HG02943 (cell line): Measurements from ENCODE around the gene CCNH.

ENCODE experiments used
- ATAC-seq: cut with Tn5 transposase; IDR thresholded peaks from one replicate; pipeline ENCODE4 v1.9.1; 2021; ENCODE audit warnings: mild to moderate bottlenecking, low read depth, moderate library complexity; ENCODE audit not compliant: unreplicated experiment

The CCNH gene

DNA sequence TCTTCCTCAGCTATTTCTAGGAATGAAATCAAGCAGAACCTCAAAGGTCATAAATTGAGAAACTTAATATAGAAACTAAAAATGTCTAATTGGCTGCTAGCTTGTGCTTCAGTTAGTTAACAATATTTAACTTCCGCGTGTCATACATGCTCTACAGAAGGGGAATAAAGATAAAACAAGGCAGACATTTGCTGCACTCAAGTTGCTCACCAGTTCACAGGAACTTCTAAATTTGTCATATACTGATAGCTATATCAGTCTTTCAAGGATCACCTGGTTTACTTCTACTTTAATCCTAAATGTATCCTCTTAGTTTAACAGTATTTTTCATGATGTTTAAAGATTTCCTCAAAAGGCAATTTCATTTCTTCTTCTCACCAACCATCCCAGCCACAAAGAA is 8.4 kb downstream of the CCNH start:
- ATAC-seq: no peak

DNA sequence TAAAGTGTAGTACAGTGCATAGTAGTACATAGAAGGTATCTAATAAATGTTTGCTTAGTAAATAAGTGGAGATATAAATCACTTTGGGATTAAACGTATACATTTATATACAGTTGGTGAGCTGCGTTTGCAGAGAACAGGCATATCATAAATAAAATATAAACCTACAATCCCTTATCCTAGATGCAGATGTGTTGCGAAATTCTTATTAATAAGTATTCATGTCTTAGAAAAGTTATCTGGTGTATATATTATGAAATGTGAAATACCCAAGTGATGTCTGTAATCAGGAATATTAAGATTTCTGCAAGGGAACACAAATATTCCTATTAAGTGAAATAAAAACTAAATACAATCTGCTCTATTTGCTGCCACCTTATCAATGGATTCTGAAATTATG is 8.8 kb downstream of the CCNH start:
- no peak for ATAC-seq

DNA sequence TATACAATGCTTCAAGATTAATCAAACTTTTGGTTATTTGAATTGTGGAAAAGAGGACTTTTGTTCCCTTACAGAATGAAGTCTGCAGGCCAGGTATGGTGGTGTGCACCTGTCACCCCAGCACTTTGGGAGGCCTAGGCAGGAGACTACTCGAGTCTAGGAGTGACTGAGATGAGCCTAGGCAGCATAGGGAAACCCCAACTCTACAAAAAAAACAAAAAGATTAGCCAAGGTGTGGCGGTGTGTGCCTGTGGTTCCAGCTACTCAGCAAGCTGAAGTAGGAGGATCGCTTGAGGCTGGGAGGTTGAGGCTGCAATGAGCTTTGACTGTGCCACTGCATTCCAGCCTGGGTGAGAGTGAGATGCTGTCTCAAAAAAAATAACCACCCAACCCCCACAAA is 9.3 kb downstream of the CCNH start:
- ATAC-seq: no peak

DNA sequence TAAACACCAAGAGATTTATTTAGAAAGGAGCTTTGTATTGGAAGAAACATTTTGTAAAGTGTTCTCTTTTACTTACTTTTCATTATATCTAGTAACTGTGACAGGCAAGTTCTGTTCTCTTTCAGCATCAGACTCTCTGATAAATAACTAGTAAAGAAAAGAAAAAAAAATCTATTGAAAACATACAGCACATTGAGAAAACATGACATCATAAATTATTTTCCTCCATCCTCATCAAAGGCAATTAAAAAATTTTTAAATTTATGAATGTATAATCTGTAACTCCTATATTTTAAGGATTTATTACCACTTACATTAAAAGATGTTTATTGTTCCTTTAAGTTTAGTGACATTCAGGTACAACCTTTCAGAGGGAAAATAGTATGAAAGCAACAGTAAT is 11.1 kb downstream of the CCNH start:
- no peak for ATAC-seq

DNA sequence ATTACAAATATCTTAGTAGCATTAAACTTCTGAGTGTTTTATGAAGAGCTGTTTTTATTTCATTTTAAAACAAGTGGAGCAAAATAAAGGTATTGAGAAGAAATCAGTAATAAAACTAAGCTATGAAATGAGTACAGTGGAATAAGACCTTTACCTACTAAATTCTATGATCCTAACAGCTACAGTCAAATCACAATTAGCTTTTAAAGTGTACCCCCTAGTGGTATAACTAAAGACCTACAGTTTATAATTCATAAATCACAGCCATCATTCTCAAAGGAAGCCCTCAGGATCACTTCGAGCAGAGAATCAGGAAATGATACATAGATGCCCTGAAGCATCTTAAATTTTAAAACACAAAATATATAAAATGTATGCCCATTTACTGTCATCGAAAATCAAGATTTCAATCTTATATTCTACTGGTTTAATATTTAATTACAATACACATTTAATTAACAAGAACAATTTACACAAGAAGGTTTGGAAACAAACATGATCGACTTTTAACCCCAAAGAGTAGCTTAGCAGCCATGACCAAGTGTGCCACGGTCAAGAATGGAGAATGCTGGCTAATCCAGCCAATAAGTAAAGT is 12.3 kb downstream of the CCNH start:
- ATAC-seq: no peak

DNA sequence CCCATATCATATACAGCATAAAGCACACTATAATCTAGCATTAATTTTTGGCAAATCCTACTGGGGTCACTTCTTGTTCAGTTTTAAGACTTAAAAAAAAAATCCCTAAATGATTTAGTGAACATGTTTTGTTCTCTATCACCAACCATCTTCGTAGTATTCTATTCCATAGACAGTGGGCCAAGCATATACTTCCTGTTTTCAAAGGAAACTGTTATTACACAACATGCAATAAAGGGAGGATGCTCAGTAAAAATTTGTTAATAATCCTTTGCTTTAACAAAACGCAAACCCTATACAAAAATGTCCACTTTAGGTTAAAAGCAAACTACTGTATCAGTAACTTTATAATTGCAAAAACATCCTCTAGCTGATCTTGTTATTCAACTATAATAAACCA is 13.0 kb downstream of the CCNH start:
- no peak for ATAC-seq

DNA sequence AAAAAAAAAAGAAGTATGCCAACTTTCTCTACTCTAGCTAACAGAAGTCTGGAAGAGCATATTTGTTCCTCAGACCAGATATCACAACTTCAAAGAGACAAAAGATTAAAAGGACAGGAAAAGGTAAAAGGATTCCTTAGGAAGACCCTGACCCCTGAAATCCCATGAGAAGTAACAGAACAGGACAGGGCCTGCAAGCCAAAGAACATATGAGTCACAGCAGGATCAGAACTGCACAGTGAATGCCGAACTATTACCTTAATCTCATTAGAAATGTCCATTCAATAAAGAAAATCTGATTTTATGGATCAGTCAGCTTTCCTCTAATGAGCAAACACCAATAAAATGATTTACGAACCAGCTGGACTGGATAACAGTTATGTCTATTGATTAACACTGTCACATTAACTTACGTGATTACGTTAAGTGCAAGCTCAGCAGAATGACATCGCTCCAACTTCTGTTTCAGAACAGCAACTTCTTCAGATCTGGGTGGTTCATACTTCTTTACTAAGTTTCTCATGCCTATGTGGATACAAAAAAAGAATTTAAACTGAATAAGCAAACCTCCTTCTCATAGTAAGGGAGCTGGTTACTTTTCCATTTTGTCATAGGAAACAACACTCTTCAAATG is 13.6 kb downstream of the CCNH start:
- ATAC-seq: no peak

DNA sequence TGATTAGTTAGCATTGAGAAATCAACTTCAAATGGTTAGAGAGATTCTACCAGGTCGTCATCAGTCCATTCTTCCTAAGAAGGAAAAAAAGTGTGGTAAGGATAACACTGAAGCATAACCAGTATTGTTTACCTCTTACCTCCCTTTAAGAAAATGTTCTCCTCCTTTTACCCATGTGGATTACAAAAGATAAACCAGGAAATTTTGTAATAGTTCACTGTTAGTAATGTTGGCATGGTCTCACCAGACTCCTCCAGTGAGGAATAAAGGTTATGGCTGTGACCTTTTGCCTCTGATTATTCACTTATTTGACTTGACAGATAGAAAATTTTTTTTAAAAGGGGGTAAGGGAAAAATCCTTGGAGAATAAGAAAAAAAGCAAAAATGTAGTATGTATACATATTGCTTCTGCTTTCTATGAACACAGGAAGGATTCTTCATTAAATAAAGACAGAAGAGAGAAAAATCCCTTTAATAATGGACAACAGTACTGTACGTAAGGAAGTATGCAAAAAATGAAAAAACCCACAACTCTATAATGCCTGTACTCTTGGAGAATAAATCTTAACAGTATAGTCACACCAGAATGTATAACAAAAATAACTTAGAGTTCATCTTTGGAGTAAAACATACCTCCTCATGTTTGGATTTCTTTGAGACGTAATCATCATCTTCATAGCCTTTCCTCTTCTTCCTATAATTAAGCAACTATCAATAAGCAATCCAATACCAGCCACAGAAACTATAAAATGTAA is 18.1 kb downstream of the CCNH start:
- no peak for ATAC-seq

DNA sequence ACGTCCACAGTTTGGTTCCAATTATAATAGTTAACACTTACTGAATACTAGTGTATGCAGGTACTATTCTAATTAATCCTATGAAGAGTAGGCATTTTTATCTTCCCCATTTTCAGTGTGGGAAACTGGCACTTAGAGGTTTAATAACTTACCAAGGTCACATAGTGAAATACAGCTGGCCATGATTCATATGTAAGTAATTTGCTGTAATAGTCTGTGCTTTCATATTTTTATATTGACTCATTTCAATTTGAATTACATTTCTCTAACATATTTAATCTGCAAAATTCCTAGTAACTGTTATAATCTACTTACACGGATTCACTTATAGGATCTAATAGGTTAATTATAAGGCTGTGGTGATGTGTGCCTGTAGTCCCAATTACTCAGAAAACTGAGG is 19.4 kb downstream of the CCNH start:
- ATAC-seq: no peak

DNA sequence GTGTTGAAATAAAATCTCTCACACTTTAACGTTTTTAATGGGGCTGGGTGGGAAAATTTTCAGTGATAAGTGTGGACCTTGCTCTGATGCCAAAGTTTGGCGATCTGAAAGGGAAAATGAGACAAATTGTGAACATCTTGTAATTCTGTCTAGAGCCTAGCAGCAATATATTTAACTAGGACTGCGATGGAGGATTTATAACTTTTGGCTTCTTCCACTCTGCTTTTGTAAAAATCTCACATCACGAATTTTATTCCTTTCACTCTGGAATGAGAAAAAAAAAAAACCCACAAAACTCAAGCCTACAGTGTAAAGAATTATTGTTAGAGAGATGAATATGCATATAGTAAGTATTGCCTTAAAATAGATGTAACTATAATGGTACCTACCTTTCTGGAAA is 19.9 kb downstream of the CCNH start:
- no peak for ATAC-seq

DNA sequence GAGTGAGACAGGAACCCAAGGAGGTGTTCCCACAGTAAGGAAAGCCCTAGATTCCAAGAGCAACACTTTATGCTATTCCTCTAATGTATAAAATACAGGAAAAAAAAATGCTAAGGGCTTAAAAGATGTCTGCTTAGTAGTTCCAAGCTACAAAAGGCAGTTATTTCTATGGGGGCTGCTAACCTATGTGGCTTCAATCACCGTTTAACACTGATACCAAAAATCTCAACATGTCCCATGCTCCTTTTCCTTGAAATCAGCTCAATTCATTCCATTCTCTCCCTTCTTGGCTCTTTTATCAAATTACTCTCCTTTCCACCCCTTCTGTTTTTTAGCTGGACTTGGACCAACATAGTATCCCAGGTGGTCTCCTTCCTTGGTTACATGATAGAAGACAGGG is 20.6 kb downstream of the CCNH start:
- ATAC-seq: no peak

DNA sequence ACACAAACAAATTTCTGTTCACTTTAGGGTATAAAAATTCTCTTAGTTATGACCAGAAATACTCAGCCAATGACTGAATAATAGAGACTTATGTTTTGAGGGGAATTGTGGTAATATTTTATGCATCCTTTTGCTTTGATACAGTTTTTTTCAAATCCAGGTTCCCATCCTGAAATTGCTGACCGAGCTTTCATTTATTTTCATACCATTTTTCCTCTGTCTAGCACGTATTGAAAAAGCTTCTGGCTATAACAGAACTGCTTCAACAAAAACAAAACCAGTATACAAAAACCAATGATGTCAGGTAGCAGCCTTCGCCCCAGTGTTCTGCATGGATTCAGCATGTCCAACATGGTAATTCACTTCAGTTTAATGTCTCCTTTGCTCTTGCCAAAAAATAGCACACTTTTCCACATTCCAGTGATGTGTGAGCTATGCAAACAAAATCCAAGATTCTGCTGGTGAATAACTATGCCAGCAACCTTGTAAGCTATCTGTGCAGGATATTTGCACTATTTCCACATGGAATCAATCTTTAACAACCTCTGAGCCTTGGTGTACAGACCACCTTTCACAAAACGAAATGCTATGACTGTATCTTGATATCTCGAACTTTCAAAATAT is 22.0 kb downstream of the CCNH start:
- no peak for ATAC-seq

DNA sequence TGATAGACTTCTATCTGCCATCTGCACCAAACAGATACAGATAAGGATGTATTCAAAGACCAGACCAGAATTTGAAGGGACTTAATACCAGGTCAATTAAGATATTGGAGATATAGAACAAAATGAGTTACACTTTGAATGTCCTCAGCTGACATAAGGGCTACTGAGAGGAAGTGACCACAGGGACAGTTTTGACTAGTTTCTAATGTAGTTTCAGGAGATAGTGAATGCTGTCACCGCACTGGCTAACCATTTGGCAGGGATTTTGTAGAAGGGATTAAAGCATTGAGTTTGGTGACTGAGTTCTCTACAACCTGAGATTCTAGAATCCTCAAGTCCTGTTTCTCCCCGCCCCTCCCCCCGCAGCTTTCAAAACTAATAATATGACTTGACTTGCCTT is 22.7 kb downstream of the CCNH start:
- no peak for ATAC-seq

DNA sequence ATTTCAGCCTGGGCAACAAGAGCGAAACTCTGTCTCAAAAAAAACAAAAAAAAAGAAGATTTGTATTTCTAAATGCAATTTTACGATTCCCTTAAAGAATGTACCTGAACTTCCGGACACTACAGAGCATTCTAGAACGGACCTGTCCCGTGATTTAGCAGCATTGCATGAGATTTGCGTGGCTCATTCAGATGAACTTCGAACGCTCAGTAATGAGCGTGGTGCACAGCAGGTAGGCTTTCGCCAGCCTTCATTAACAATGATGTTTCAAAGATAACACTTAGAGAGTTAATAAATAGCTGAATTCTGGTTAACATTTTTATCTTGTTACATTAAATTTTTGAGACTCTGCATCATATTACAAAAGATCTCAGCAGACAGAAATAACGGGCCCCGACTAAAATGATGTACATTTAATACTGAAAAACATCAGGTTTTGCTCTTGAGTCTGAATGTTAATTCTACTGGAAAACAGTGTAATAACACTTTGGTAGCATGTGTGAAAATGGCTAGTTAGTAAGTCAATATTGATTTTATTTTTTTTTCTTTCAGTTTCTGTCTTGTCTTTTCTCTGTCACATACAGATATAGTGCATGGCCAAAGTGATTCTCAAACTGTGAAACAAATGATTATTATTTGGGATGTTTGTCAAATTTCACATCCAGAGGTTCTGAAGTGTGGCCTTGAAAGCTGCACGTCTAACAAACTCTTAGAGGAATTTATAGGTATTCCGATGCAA is 23.3 kb downstream of the CCNH start:
- ATAC-seq: no peak

DNA sequence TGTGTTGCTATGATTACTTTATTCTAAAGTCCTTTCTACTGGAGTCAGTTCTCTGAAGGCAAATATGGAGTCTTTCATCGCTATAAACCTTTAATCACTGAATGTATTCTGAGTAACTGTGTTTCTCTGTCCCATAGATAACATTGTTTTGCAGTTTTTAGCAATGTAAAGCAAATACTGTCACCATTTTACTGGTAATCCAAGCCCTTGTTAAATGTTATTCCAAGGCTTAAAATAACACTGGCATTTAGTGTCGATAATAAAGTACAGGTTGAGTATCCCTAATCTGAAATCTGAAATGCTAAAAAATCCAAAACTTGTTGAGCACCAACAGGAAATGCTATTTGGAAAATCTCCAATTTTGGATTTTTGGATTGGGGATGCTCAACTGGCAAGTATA is 24.6 kb downstream of the CCNH start:
- no peak for ATAC-seq

DNA sequence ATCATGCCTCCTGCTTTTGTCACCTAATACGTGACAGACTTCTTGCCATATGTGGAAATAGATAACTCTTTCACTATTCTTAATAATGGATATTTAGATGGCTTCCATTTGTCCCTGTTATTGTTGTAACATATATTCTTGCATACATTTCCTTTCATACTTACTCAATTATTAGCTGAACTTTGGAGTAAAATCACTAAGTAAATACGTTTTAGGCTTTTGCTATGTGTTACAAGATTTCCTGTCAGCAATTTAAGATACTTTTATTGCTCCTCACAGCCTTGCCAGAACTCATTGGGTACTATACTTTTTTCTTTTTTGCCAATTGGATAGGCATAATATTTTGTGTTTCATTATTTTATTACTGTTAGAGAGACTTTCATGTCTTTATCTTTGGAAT is 26.9 kb downstream of the CCNH start:
- ATAC-seq: no peak

DNA sequence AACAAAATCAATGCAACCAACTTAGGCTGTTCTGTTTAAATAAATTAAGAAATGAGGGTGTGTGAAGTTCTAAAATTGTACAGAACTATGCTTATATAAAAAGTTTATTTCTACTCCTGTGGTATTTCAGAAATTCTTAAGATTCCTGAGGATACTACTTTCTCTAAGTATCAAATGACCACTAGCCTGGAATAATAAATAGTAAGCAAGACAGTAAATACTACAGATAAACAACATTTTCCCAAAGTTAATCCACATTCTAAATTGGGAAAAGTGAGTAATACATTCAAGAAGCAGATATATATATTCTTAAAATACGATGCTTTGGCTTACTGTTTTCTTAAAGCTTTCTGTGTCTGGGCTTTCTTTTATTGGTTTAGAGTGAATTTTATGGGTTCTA is 29.5 kb downstream of the CCNH start:
- ATAC-seq: no peak

DNA sequence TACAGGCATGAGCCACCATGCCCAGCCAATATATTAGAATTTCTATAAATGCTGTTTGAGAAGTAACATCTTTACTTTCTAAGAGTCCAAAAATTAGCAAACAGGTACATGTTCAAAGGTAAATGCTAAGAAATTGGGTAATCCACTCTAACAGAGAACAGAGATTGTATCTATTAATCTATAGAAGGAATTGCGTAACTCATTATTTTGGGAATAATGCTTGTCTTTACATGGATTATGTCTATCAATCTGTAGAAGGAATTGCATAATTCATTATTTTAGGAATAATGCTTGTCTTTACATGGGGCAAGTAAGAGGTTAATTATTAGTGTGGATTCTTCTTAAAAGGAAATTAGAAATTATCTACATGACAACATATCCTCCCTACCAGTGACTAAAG is 30.5 kb downstream of the CCNH start:
- ATAC-seq: no peak

DNA sequence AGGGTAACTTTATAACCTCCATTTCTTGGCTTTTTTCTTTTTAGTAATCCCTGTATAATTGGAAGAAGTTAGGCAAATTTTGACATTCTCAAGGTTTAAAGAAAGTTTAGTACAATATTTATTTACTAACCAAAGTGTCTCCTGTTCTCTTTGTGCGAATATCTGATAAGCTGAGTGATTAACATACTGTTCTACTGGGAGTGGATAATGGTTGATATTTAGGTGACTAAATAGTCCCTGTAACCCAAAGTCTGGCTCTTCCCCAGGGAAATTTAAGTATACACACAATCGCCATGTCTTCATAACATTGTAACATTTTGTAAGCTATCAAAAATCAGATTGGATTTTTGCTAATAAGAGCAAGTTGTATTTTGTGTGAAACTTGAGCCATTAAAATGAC is 40.0 kb downstream of the CCNH start:
- ATAC-seq: no peak

DNA sequence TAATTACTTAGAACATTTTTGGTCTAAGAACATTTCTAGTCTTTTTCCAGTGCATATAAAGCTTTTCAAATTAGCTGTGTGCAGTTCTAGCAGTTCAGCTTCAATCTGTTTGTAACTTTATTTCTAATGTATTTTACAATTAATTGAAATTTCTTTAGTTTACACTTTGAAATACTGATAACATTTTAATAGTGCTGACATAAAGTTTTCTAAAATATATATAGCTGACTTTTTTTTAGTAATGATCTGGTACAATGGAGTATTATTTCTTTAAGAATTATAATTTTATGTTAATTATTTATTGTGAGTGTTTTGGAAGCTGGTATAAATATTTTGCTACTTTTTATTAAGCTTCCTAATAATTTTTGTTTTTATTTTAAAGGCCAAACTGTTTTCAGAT is 43.3 kb downstream of the CCNH start:
- no peak for ATAC-seq

DNA sequence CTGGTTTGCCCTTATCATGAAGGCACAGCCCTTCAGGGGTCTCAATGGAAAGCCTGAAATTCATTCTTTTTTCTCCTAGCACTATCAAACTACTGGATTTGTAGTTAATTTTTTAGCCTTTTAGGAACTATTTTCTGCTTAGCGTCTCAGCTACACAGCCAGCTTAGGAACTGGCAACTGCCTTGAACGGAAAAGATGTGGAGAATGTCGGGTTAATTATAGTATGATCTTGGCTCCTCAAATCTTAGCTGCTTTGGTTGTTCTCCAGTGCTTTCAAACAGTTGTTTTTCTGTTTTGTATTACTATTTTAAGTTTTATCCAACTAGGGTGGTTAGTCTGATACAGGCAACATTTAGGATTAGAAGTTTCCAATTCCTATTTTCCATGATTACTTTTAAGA is 44.1 kb downstream of the CCNH start:
- ATAC-seq: no peak
